OCI-LY7 (cell line): Measurements from ENCODE around the gene ZNF254.

ENCODE experiments used
- CTCF ChIP-seq: fragments of 200-600 bp; sonication (generic); conservative IDR thresholded peaks from 2 replicates; pipeline ENCODE4 v1.5.1; 2014; ENCODE audit warnings: mild to moderate bottlenecking, antibody characterized with exemption, low read length, moderate library complexity, mixed read lengths
- EZH2phosphoT487 ChIP-seq: fragments of 200-600 bp; sonication (generic); IDR thresholded peaks from 2 replicates; pipeline ENCODE4 v1.6.1; 2018; ENCODE audit warnings: low read depth, borderline replicate concordance, mild to moderate bottlenecking, mixed run types, antibody characterized with exemption, low read length, moderate library complexity, mixed read lengths

DNA sequence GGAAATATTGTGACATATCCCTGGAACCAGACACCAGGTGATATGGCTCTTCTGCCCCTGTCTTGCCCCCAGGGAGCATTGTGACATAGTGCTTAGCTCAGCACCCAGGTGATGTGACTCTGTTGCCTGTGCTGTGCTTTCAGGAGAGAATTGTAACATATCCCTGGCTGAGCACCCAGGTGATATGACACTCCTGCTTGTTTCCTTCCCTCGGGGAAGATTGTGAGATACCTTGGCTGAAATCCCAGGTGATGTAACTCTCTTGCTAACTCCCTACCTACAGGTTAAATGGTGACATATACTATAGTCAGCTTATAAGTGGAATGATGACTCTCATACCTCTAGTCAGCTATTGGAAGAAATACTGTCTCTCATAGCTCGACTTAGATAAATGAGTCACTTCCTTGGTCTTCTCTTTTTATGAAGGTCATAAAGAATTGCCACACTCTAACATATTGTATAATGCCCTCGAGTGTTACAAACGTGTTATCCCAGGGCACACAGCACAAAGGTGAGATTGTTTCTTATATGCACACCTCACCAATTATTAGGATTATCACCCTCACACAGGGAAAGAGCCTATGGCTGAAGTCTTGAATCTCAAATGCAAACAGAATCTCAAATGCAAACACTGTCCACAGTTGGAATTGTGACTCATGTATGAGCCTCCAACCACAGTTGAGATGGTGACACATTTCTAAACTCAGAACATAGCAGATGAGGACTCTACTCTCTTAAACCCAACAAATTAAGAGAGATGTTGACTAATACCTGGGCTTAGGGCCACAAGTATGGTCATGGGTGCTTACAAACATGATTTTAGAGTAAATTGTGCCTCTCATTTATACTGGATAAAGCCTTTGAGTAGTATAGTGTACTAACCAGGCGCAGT is 32.7 kb upstream of the ZNF254 start:
- no peak for TF ChIP-seq CTCF
- TF ChIP-seq EZH2phosphoT487: no peak
